ENCODE data around the gene ARMC2. TPM values are rescaled to one million over a fixed set of nuclear protein-coding genes. Genes with fewer than 3 reads are reported as not detected.

Gene ARMC2
- total and polyA plus RNA-seq, 2 of the 8 experiments (the other 6 are each of a cell fraction or from before 2014, with no cell fraction given) = 1.6 to 4.4 TPM

DNA sequence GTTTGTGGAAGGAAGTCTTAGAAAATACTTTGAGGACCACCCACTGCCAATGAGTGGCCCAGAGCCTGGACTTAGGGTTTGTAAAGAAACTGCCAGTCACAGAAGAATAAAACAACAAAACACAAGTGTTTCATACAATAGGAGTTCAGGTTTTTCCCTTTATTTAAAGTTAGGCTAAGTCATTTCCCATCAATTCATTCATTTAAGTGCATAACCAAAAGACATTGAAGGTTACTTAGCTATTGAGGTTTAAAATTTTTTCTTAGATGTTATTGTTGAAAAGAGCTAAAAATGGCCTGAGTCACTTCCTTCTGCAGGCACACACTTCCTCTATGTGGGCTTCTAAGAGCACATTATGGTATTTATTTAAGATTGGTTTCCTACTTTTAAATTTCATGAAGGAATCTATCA is 54.2 kb downstream of the ARMC2 start:
- Histone ChIP-seq H4K8ac (ENCODE audit: extremely low read depth, insufficient read depth, low read length) (no peak overlapping the region), H3K4me3 (ENCODE audit: extremely low read depth in 1 of 4, insufficient read depth in 2 of 4, low read depth in 3 of 4, low read length in 4 of 4) (no peak overlapping the region), H3K79me1 (ENCODE audit: low read depth, low read length) (no peaks in the 10 kb centered on the region), H3K27me3 (replicated peaks in 1 of 4; ENCODE audit: control insufficient read depth in 3 of 4, extremely low read depth in 1 of 4, insufficient read depth in 3 of 4, low read length in 3 of 4) (no peaks in the 10 kb centered on the region), H3K9ac (replicated peaks in 1 of 4; ENCODE audit: extremely low read depth in 1 of 4, low read depth in 3 of 4, low read length in 3 of 4) (no peak overlapping the region), H4K5ac (ENCODE audit: insufficient read length, low read depth, low read length) (no peak overlapping the region), H3K36me3 (ENCODE audit: control insufficient read depth in 2 of 4, insufficient read depth in 4 of 4, low read length in 3 of 4) (no peaks in the 10 kb centered on the region), H2BK12ac (ENCODE audit: low read depth, low read length) (no peak overlapping the region), H2BK15ac (ENCODE audit: low read length) (no peak overlapping the region), H2BK120ac (replicated peaks; ENCODE audit: low read depth, low read length) (no peak overlapping the region), H3K23me2 (ENCODE audit: low read depth, low read length) (no peaks in the 10 kb centered on the region), H2AK5ac (ENCODE audit: low read depth, low read length) (no peak overlapping the region), H3K4ac (replicated peaks; ENCODE audit: insufficient read length, low read depth, low read length) (no peak overlapping the region), H3K18ac (ENCODE audit: extremely low read depth, low read length) (no peak overlapping the region), H3K56ac (replicated peaks; ENCODE audit: insufficient read length, low read depth, low read length) (no peak overlapping the region), H3K27ac (ENCODE audit: low read depth, low read length) (no peak overlapping the region), H3K14ac (ENCODE audit: insufficient read length) (no peak overlapping the region), H2AFZ (ENCODE audit: low read length) (no peak overlapping the region), H4K20me1 (replicated peaks in 1 of 2; ENCODE audit: control insufficient read depth in 1 of 2, insufficient read depth in 2 of 2, low read length in 2 of 2) (no peaks in the 10 kb centered on the region), H3K79me2 (ENCODE audit: control insufficient read depth in 1 of 2, insufficient read depth in 2 of 2, low read length in 2 of 2) (no peaks in the 10 kb centered on the region), H3K4me2 (ENCODE audit: insufficient read depth in 1 of 2, low read depth in 2 of 2, low read length in 2 of 2) (no peak overlapping the region), H2BK20ac (ENCODE audit: low read length) (no peak overlapping the region), H3K4me1 (replicated peaks in 1 of 4; ENCODE audit: control insufficient read depth in 3 of 4, insufficient read depth in 4 of 4, low read length in 3 of 4) (no peaks in the 10 kb centered on the region), H4K91ac (replicated peaks; ENCODE audit: insufficient read length, low read length) (no peak overlapping the region), H3K23ac (ENCODE audit: insufficient read length) (no peak overlapping the region), H3K9me3 (ENCODE audit: insufficient read depth in 2 of 2, low read depth in 1 of 2, low read length in 1 of 2) (no peaks in the 10 kb centered on the region), H2BK5ac (ENCODE audit: low read depth, low read length) (no peak overlapping the region)
- CTCF ChIA-PET (ENCODE audit: partially characterized antibody) = interaction anchor here (0.7 to 3.4 kb wide), 6 partner anchors 8 to 360 kb away, joined by 3 to 15 read pairs (median 4); no protein-coding TSS in a partner anchor
- no peak for DNase-seq (ENCODE audit: low read depth in 1 of 2, low spot score in 2 of 2)
- no peak for TF ChIP-seq RXRA (IDR thresholded peaks at IDR 0.05; ENCODE audit: insufficient read depth, low read depth, low read length)
- no peak for TF ChIP-seq JUN (IDR thresholded peaks at IDR 0.05; ENCODE audit: low read depth, low read length)
- TF ChIP-seq CHD1 (IDR thresholded peaks at IDR 0.05; ENCODE audit: low read depth, low read length) = no peak
- TF ChIP-seq, protein P1, sequence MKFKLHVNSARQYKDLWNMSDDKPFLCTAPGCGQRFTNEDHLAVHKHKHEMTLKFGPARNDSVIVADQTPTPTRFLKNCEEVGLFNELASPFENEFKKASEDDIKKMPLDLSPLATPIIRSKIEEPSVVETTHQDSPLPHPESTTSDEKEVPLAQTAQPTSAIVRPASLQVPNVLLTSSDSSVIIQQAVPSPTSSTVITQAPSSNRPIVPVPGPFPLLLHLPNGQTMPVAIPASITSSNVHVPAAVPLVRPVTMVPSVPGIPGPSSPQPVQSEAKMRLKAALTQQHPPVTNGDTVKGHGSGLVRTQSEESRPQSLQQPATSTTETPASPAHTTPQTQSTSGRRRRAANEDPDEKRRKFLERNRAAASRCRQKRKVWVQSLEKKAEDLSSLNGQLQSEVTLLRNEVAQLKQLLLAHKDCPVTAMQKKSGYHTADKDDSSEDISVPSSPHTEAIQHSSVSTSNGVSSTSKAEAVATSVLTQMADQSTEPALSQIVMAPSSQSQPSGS (IDR thresholded peaks at IDR 0.05; ENCODE audit: low read length) = no peak
- TF ChIP-seq POLR2AphosphoS5 (IDR thresholded peaks at IDR 0.05; ENCODE audit: low read depth, low read length) = no peak
- no peak for TF ChIP-seq YY1 (IDR thresholded peaks at IDR 0.05; ENCODE audit: low read depth, low read length)
- TF ChIP-seq HDAC6 (IDR thresholded peaks at IDR 0.05; ENCODE audit: low read depth, low read length) = no peak
- TF ChIP-seq PHF8 (conservative IDR thresholded peaks at IDR 0.05; ENCODE audit: low read depth, low read length) = no peak
- no peak for TF ChIP-seq BACH1 (IDR thresholded peaks at IDR 0.05; ENCODE audit: low read length)
- TF ChIP-seq EZH2 (IDR thresholded peaks at IDR 0.05; ENCODE audit: low read depth, low read length, severe bottlenecking) = no peak
- no peak for FAIRE-seq
- POLR2A ChIA-PET (ENCODE audit: partially characterized antibody) = no interaction called here

Data from H1 (cell line).